LoVo (cell line): Measurements from ENCODE around the gene GYS1.
"Not testable (repeated sequence)": the region's sequence is repeated elsewhere in the genome, so short reads cannot be mapped to it uniquely, and the experiment has no call there.

Source experiments
- DNase-seq: peaks from one replicate; pipeline ENCODE4 v3.0.0-alpha.2; 2016; ENCODE audit warnings: low spot score

The GYS1 gene

DNA sequence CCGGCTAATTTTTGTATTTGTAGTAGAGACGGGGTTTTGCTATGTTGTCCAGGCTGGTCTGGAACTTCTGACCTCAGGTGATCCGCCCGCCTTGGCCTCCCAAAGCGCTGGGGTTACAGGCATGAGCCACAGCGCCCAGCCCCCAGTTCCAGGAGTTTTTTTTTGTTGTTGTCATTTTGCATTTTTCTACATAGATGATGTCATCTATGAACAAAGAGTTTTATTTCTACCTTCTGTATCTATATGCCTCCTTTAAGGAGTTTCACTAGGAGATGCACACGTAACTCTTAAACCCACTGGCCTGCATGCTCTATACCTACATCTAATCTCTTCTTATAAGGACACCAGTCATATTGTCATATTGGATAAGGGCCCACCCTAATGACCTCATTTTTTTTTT lies 54.9 kb downstream of the GYS1 start:
- DNase-seq = no peak

DNA sequence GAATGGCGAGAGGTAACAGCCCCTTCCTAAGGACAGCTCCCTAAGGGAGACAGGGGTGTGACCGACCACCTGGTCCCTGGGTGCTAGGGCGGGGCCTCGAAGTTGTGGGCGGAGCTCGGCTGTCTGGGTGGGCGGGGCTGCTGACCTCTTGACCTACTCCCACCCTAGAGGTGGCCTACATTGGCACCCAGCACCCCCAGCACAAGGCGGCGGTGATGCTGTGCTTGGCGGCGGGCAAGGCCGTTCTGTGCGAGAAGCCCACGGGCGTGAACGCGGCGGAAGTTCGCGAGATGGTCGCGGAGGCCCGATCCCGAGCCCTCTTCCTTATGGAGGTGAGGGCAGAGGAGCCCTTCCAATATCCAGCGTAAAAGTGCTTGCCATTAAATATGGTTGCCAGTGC lies 57.2 kb downstream of the GYS1 start:
- no peak for DNase-seq

DNA sequence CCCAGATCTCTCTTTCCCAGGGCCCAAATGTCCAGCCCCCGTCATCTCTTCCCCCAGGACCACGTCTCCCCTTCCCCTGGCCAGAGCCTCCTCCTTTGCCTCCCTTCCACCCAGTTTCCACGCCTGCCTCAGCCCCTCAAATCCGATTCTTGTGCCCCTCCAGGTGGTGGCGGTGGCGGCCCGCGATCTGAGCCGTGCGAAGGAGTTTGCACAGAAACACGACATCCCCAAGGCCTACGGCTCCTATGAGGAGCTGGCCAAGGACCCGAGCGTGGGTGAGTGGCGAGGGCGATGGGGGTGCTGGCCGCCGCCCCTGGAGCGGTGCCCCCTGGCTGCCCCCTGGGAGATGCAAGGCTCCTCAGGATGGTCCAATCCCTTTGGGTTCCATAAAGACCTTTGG lies 58.3 kb downstream of the GYS1 start:
- DNase-seq = no peak

DNA sequence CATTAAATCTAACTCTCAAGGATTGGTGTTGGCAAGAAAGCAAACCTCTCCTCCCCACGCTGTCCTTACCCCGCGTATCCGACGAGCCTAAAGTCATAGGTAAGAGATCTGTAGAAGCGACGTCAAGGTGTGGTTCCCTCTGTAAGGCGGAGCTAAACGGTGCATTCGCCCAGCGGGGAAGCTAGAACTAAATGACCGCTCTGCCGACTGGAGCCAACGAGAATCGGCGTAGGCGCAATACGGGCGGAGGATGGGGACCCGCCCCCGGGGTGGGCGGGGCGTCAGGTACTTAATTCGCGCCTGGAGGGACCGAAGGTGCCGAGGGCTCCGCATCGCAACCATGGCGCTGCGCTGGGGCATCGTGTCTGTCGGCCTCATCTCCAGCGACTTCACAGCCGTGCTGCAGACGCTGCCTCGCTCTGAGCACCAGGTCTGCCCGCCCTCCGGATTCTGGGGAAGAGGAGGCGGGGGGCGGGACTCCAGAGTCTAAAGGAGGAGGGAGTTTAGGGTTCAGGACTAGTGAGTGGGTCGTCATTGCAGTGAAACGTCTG lies 59.7 kb downstream of the GYS1 start, which contains the start of gene DHDH:
DHDH (plus strand) TSS at position 318 of the 551 bp plus-strand sequence; CDS start at position 341, 23 bp downstream.
- peak; percentile 95 for DNase-seq

DNA sequence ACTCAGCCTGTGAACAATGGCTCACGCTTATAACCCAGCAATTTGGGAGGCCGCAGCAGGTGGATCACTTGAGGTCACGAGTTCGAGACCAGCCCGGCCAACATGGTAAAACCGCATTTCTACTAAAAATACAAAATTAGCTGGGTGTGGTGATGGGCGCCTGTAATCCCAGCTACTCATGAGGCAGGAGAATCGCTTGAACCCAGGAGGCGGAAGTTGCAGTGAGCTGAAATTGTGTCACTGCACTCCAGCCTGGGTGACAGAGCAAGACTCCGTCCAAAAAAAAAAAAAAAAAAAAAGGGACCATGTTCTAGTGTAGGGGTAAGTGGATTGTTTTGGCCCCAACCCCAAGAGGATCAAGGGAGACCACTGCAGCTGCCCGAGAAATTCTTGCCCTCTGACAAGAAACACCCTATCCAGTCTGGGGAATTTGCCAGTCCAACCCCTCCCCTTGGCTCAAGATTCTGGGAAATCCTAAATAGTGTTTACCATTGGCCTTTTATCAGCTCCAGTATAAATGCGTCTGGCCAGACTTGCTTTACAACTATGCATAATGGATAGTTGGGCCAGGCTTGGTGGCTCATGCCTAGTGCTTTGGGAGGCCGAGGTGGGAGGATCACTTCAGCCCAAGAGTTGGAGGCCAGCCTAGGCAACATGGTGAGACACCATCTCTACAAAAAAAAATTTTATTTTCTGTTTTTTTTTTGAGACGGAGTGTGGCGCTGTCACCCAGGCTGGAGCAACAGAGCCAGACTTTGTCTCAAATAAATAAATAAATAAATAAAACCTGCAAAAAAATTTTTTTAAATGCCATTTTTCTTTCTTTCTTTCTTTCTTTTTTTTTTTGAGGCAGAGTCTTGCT lies 64.7 kb downstream of the GYS1 start:
- no peak for DNase-seq

DNA sequence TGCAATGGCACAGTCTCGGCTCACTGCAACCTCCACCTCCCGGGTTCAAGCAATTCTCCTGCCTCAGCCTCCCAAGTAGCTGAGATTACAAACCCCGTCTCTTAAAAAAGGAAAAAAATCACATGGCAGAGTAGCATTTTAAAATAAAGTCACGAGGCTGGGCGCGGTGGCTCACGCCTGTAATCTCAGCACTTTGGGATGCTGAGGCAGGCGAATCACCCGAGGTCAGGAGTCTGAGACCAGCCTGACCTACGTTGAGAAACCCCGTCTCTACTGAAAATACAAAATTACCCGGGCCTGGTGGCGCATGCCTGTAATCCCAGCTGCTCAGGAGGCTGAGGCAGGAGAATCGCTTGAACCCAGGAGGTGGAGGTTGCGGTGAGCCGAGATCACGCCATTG lies 65.4 kb downstream of the GYS1 start:
- DNase-seq = not testable (repeated sequence)

DNA sequence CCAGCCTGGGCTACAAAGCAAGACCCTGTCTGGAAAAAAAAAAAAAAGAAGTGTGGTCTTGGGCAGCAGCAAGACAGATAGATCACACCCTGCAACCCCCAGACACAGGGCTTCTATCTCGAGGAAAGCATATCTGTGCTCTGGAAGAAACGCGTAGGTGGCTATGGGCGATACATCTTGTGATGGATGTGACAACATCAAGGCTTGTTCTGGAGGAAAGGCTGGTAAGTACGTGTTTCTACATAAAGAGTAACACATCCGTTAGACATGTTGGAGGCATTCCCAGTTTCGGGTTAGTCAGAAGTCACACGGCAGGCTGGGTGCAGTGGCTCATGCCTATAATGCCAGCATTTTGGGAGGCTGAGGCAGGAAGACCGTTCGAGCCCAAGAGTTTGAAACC lies 66.2 kb downstream of the GYS1 start:
- peak; percentile 47 for DNase-seq

DNA sequence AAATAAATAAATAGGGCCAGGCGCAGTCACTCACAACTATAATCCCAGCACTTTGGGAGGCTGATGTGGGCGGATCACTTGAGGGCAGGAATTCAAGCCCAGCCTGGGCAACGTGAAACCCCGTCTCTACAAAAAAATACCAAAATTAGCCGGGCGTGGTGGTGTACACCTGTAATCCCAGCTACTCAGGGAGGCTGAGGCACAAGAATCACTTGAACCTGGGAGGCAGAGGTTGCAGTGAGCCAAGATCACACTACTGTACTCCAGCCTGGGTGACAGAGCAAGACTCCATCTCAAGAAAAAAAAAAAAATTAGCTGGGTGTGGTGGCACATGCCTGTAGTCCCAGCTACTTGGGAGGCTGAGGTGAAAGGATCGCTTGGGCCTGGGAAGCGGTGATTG lies 67.2 kb downstream of the GYS1 start:
- DNase-seq = not testable (repeated sequence)

DNA sequence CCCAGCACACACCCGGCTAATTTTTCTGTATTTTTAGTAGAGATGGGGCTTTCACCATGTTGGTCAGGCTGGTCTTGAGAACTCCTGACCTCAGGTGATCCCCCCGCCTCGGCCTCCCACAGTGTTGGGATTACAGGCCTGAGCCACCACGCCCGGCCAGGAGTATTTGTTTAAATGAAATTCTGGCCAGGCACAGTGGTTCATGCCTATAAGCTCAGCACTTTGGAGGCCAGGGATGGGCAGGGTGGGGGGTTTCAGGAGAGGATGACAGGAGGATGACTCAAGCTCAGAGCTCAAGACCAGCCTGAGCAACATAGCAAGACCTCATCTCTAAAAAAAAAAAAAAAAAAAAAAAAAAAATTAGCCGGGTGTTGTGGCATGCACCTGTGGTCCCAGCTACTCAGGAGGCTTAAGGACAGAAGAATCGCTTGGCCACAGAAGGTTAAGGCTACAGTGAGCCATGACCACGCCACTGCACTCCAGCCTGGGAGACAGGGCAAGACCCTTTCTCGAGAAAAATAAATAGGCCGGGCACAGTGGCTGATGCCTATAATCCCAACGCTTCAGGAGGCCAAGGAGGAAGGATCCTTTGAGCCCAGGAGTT lies 67.8 kb downstream of the GYS1 start:
- peak; percentile 68 for DNase-seq

DNA sequence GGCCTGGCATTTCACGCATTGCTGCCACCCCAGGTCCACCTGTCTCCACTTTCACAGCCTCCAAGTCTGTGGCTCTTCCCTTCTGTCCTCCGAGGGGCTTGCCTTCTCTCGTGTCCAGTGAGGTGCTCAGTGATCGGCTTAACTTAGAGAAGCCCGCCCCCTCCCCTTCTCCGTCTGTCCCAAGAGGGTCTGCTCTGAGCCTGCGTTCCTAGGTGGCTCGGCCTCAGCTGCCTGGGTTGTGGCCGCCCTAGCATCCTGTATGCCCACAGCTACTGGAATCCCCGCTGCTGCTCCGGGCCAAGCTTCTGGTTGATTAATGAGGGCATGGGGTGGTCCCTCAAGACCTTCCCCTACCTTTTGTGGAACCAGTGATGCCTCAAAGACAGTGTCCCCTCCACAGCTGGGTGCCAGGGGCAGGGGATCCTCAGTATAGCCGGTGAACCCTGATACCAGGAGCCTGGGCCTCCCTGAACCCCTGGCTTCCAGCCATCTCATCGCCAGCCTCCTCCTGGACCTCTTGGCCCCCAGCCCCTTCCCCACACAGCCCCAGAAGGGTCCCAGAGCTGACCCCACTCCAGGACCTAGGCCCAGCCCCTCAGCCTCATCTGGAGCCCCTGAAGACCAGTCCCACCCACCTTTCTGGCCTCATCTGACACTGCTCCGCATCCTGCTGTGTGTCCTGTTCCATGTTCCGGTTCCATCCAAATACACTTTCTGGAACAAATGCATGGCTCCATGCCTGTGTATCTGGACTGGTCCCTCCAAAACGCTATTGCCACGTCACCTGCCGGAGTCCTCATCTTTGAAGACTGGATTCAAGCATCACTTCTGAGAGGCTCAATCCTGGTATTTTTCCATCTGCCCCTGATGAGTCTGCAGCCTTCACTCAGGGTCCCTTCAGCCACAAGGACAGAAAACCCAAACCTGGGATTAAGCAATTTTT lies 70.3 kb downstream of the GYS1 start:
- no peak for DNase-seq

DNA sequence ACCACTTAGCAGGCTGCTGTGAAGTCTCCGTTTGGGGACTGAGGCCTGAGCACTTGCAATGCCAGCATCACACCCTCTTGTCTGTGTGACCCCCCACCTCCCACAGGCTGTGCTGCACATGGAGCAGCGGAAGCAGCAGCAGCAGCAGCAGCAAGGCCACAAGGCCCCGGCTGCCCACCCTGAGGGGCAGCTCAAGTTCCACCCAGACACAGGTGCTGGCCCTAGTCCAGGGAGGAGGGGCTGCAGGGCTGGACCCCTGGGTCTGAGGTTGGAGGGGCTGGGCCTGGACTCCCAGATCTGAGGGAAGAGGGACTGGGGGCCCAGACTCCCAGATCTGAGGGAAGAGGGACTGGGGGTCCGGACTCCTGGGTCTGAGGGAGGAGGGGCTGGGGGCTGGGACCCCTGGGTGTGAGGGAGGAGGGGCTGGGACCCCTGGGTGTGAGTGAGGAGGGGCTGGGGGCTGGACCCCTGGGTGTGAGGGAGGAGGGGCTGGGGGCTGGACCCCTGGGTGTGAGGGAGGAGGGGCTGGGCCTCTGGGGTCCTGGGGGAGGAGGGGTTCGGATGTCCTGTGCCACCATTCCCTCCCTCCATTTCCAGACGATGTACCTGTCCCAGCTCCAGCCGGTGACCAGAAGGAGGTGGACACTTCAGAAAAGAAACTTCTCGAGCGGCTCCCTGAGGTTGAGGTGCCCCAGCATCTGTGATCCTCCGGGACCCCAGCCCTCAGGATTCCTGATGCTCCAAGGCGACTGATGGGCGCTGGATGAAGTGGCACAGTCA lies 71.2 kb downstream of the GYS1 start:
- DNase-seq = no peak

DNA sequence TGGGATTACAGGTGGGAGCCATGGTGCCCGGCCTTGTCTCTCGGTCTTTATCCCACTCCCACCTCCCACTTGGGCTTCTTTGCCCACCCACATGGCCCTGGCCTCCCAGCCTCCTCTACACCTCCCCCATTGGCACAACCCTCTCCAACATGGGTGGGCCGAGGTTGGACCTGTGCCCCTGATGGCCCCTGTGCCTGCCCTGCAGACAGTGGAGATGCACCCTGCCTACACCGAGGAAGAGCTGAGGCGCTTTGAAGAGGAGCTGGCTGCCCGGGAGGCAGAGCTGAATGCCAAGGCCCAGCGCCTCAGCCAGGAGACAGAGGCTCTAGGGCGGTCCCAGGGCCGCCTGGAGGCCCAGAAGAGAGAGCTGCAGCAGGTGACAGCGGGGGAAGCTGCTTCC lies 72.2 kb downstream of the GYS1 start:
- no peak for DNase-seq

DNA sequence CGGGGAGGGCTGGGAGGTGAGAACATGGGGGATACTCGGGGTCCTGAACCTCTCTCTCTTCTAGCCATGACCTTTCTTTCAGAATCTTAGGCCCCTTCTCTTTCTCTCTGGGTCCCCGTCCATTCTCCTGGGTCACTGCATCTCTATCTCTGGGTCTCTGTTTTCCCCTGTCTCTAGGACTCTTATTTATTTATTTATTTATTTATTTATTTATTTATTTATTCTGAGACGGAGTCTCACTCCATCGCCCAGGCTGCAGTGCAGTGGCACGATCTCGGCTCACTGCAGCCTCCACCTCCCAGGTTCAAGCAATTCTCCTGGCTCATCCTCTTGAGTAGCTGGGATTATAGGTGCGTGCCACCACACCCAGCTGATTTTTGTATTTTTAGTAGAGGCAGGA lies 73.8 kb downstream of the GYS1 start:
- DNase-seq = not testable (repeated sequence)

DNA sequence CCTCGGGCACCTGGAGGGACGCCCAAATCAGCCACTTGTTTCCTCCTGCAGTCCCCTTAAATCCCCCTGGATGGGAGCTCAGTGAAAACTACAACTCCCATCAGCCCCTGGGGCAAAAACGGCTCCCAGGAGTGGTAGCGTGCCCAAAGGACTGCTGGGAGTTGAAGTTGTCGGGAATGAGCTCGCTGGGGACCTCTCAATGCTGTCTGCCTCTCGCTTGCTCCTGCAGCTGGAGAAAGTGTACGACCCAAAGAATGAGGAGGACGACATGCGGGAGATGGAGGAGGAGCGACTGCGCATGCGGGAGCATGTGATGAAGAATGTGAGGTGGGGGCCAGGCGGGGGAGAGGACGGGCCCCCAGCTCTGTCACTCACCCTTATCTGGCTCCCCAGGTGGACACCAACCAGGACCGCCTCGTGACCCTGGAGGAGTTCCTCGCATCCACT lies 74.3 kb downstream of the GYS1 start:
- DNase-seq = no peak
